ENCODE measurements around the gene DBF4B.
"Not testable (repeated sequence)": the region's sequence is repeated elsewhere in the genome, so short reads cannot be mapped to it uniquely, and the experiment has no call there.

DBF4B gene

GRCh38 chr17:44688200-44688599, 20.3 kb upstream of the DBF4B start:
- no peaks in the 10 kb centered on the region for H3K27me3 ChIP-seq (ENCODE audit: control insufficient read depth, insufficient read depth, low read length)
- no peak overlapping the region for H3K4me3 ChIP-seq (ENCODE audit: low read length)
- WGBS (ENCODE audit: insufficient coverage, insufficient read length), result no CpG with 5 or more reads among the region's 2 CpGs
- no peak overlapping the region for H3K27ac ChIP-seq (ENCODE audit: low read length)
- no peaks in the 10 kb centered on the region for H3K36me3 ChIP-seq (ENCODE audit: control insufficient read depth, insufficient read depth, low read length)
- no peaks in the 10 kb centered on the region for H3K9me3 ChIP-seq (ENCODE audit: control insufficient read depth, insufficient read depth, low read length)
- DNase-seq (ENCODE audit: low read depth, low spot score), result no peak
- peaks cover 1% of the 10 kb centered on the region; the same call in 1 of the 2 replicates for H3K4me1 ChIP-seq (ENCODE audit: control insufficient read depth, insufficient read depth, low read length)

- no CpG with 5 or more reads among the region's 13 CpGs for WGBS (ENCODE audit: insufficient coverage, insufficient read length)
- no peak for DNase-seq (ENCODE audit: low read depth, low spot score)
- Histone ChIP-seq H3K27me3 (ENCODE audit: control insufficient read depth, insufficient read depth, low read length) (no peaks in the 10 kb centered on the region), H3K27ac (ENCODE audit: low read length) (no peak overlapping the region), H3K4me1 (ENCODE audit: control insufficient read depth, insufficient read depth, low read length) (peaks cover 1% of the 10 kb centered on the region; the same call in 1 of the 2 replicates), H3K4me3 (ENCODE audit: low read length) (peak overlapping the region; percentile 77; the same call in 1 of the 2 replicates), H3K9me3 (ENCODE audit: control insufficient read depth, insufficient read depth, low read length) (no peaks in the 10 kb centered on the region), H3K36me3 (ENCODE audit: control insufficient read depth, insufficient read depth, low read length) (no peaks in the 10 kb centered on the region)
These were observed 19.6 kb upstream of the DBF4B start for GRCh38 chr17:44688675-44689476.

- Histone ChIP-seq H3K27me3 (ENCODE audit: control insufficient read depth, insufficient read depth, low read length) (no peaks in the 10 kb centered on the region), H3K9me3 (ENCODE audit: control insufficient read depth, insufficient read depth, low read length) (no peaks in the 10 kb centered on the region), H3K4me3 (ENCODE audit: low read length) (peak within 1 kb of the TSS; percentile 77), H3K27ac (ENCODE audit: low read length) (no peak within 1 kb of the TSS), H3K36me3 (ENCODE audit: control insufficient read depth, insufficient read depth, low read length) (no peaks in the 10 kb centered on the region), H3K4me1 (ENCODE audit: control insufficient read depth, insufficient read depth, low read length) (peaks cover 1% of the 10 kb centered on the region; the same call in 1 of the 2 replicates)
- DNase-seq (ENCODE audit: low read depth, low spot score), result peak; percentile 84
- no CpG with 5 or more reads among the region's 51 CpGs for WGBS (ENCODE audit: insufficient coverage, insufficient read length)
These were observed 18.8 kb upstream of the DBF4B start, which contains the start of gene CCDC43 for GRCh38 chr17:44689477-44690217. Gene CCDC43 (minus strand): TSS chr17:44689776. CDS start chr17:44689753, 23 bp downstream.

- H3K4me3 ChIP-seq (ENCODE audit: low read length), result not testable (repeated sequence)
These were observed 17.6 kb upstream of the DBF4B start for GRCh38 chr17:44690746-44691306.

GRCh38 chr17:44693609-44694008, 14.9 kb upstream of the DBF4B start:
- no peaks in the 10 kb centered on the region for H3K36me3 ChIP-seq (ENCODE audit: control insufficient read depth, insufficient read depth, low read length)
- 100% methylated on average over 3 of the region's 11 CpGs for WGBS (ENCODE audit: insufficient coverage, insufficient read length)
- peaks cover 1% of the 10 kb centered on the region; the same call in 1 of the 2 replicates for H3K4me1 ChIP-seq (ENCODE audit: control insufficient read depth, insufficient read depth, low read length)
- no peak overlapping the region for H3K4me3 ChIP-seq (ENCODE audit: low read length)
- no peaks in the 10 kb centered on the region for H3K27me3 ChIP-seq (ENCODE audit: control insufficient read depth, insufficient read depth, low read length)
- H3K27ac ChIP-seq (ENCODE audit: low read length), result no peak overlapping the region
- no peaks in the 10 kb centered on the region for H3K9me3 ChIP-seq (ENCODE audit: control insufficient read depth, insufficient read depth, low read length)
- no peak for DNase-seq (ENCODE audit: low read depth, low spot score)

More at GRCh38 chr17:44690746-44691306, 17.6 kb upstream of the DBF4B start:
- H3K27ac ChIP-seq (ENCODE audit: low read length); H3K9me3 ChIP-seq (ENCODE audit: control insufficient read depth, insufficient read depth, low read length); H3K4me1 ChIP-seq (ENCODE audit: control insufficient read depth, insufficient read depth, low read length); H3K27me3 ChIP-seq (ENCODE audit: control insufficient read depth, insufficient read depth, low read length); H3K36me3 ChIP-seq (ENCODE audit: control insufficient read depth, insufficient read depth, low read length); DNase-seq (ENCODE audit: low read depth, low spot score): not testable (repeated sequence)
- WGBS (ENCODE audit: insufficient coverage, insufficient read length), result no CpG with 5 or more reads among the region's 21 CpGs

- not testable (repeated sequence) for H3K36me3 ChIP-seq (ENCODE audit: control insufficient read depth, insufficient read depth, low read length); H3K4me3 ChIP-seq (ENCODE audit: low read length); DNase-seq (ENCODE audit: low read depth, low spot score); H3K4me1 ChIP-seq (ENCODE audit: control insufficient read depth, insufficient read depth, low read length); H3K9me3 ChIP-seq (ENCODE audit: control insufficient read depth, insufficient read depth, low read length); H3K27ac ChIP-seq (ENCODE audit: low read length); H3K27me3 ChIP-seq (ENCODE audit: control insufficient read depth, insufficient read depth, low read length)
- no CpG with 5 or more reads among the region's 10 CpGs for WGBS (ENCODE audit: insufficient coverage, insufficient read length)
These were observed 8.2 kb upstream of the DBF4B start for GRCh38 chr17:44700288-44700687.

GRCh38 chr17:44707755-44708400, 587 bp upstream of the DBF4B start:
- no peak for DNase-seq (ENCODE audit: low read depth, low spot score)
- Histone ChIP-seq H3K4me1 (ENCODE audit: control insufficient read depth, insufficient read depth, low read length) (no peaks in the 10 kb centered on the region), H3K27me3 (ENCODE audit: control insufficient read depth, insufficient read depth, low read length) (no peaks in the 10 kb centered on the region), H3K27ac (ENCODE audit: low read length) (no peak overlapping the region), H3K9me3 (ENCODE audit: control insufficient read depth, insufficient read depth, low read length) (no peaks in the 10 kb centered on the region), H3K36me3 (ENCODE audit: control insufficient read depth, insufficient read depth, low read length) (no peaks in the 10 kb centered on the region), H3K4me3 (ENCODE audit: low read length) (peak overlapping the region; percentile 91; the same call in 1 of the 2 replicates)
- WGBS (ENCODE audit: insufficient coverage, insufficient read length), result 100% methylated on average over 2 of the region's 4 CpGs

- no CpG with 5 or more reads among the region's 1 CpG for WGBS (ENCODE audit: insufficient coverage, insufficient read length)
- peaks cover 4% of the 10 kb centered on the region; the same call in 1 of the 2 replicates for H3K36me3 ChIP-seq (ENCODE audit: control insufficient read depth, insufficient read depth, low read length)
These were observed 11.0 kb downstream of the DBF4B start for GRCh38 chr17:44719444-44719843.

GRCh38 chr17:44722254-44722653, 13.8 kb downstream of the DBF4B start:
- no peak overlapping the region for H3K4me3 ChIP-seq (ENCODE audit: low read length)
- H3K27ac ChIP-seq (ENCODE audit: low read length), result no peak overlapping the region
- H3K4me1 ChIP-seq (ENCODE audit: control insufficient read depth, insufficient read depth, low read length), result no peaks in the 10 kb centered on the region
- H3K9me3 ChIP-seq (ENCODE audit: control insufficient read depth, insufficient read depth, low read length), result no peaks in the 10 kb centered on the region
- peaks cover 4% of the 10 kb centered on the region; the same call in 1 of the 2 replicates for H3K36me3 ChIP-seq (ENCODE audit: control insufficient read depth, insufficient read depth, low read length)
- no peak for DNase-seq (ENCODE audit: low read depth, low spot score)
- H3K27me3 ChIP-seq (ENCODE audit: control insufficient read depth, insufficient read depth, low read length), result no peaks in the 10 kb centered on the region
- WGBS (ENCODE audit: insufficient coverage, insufficient read length), result no CpG with 5 or more reads among the region's 5 CpGs

More at GRCh38 chr17:44719444-44719843, 11.0 kb downstream of the DBF4B start:
- no peak for DNase-seq (ENCODE audit: low read depth, low spot score)
- Histone ChIP-seq H3K4me1 (ENCODE audit: control insufficient read depth, insufficient read depth, low read length) (no peaks in the 10 kb centered on the region), H3K9me3 (ENCODE audit: control insufficient read depth, insufficient read depth, low read length) (no peaks in the 10 kb centered on the region), H3K4me3 (ENCODE audit: low read length) (no peak overlapping the region), H3K27ac (ENCODE audit: low read length) (no peak overlapping the region), H3K27me3 (ENCODE audit: control insufficient read depth, insufficient read depth, low read length) (no peaks in the 10 kb centered on the region)

GRCh38 chr17:44726121-44726520, 17.7 kb downstream of the DBF4B start:
- not testable (repeated sequence) for H3K4me3 ChIP-seq (ENCODE audit: low read length); H3K9me3 ChIP-seq (ENCODE audit: control insufficient read depth, insufficient read depth, low read length); H3K4me1 ChIP-seq (ENCODE audit: control insufficient read depth, insufficient read depth, low read length); DNase-seq (ENCODE audit: low read depth, low spot score); H3K27ac ChIP-seq (ENCODE audit: low read length); H3K27me3 ChIP-seq (ENCODE audit: control insufficient read depth, insufficient read depth, low read length)
- peaks cover 13% of the 10 kb centered on the region; the same call in 1 of the 2 replicates for H3K36me3 ChIP-seq (ENCODE audit: control insufficient read depth, insufficient read depth, low read length)
- no CpG with 5 or more reads among the region's 6 CpGs for WGBS (ENCODE audit: insufficient coverage, insufficient read length)
